ENCODE measurements around the gene FOXR1.

GRCh38 chr11:119000906-119001305, 29.3 kb downstream of the FOXR1 start:
- TF ChIP-seq, protein P1, sequence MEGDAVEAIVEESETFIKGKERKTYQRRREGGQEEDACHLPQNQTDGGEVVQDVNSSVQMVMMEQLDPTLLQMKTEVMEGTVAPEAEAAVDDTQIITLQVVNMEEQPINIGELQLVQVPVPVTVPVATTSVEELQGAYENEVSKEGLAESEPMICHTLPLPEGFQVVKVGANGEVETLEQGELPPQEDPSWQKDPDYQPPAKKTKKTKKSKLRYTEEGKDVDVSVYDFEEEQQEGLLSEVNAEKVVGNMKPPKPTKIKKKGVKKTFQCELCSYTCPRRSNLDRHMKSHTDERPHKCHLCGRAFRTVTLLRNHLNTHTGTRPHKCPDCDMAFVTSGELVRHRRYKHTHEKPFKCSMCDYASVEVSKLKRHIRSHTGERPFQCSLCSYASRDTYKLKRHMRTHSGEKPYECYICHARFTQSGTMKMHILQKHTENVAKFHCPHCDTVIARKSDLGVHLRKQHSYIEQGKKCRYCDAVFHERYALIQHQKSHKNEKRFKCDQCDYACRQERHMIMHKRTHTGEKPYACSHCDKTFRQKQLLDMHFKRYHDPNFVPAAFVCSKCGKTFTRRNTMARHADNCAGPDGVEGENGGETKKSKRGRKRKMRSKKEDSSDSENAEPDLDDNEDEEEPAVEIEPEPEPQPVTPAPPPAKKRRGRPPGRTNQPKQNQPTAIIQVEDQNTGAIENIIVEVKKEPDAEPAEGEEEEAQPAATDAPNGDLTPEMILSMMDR (IDR thresholded peaks at IDR 0.05): no peak
- TF ChIP-seq EZH2 (IDR thresholded peaks at IDR 0.05) (no peak), EZH2phosphoT487 (IDR thresholded peaks at IDR 0.05) (no peak)
